Breast epithelium (tissue), 4 donors: ENCODE data around the gene ROS1. TPM values are rescaled to one million over a fixed set of nuclear protein-coding genes. Genes with fewer than 3 reads are reported as not detected.

Source experiments
- DNase-seq, 2 donors: peaks; one replicate each; pipeline ENCODE4 v3.0.0-alpha.2; 2019; ENCODE audit warnings: low spot score in 2 of 2
- H3K27ac ChIP-seq, 2 donors: fragments of 200-600 bp; sonication (generic) in 1 of 2; one replicate each; pipeline ENCODE4 v1.5.1; 2016 to 2019; ENCODE audit warnings: mild to moderate bottlenecking in 1 of 2
- H3K27me3 ChIP-seq, 2 donors: fragments of 200-600 bp; sonication (generic) in 1 of 2; one replicate each; pipeline versions ENCODE4 v1.5.1 to v1.6.0; 2017 to 2019; ENCODE audit warnings: control low read depth in 1 of 2, mild to moderate bottlenecking in 1 of 2
- H3K36me3 ChIP-seq: fragments of 200-600 bp; one replicate; pipeline ENCODE4 v1.5.1; 2019
- H3K4me1 ChIP-seq, 2 donors: fragments of 200-600 bp; sonication (generic); one replicate each; pipeline ENCODE4 v1.5.1; 2016 to 2019; ENCODE audit warnings: control low read depth in 1 of 2
- H3K4me3 ChIP-seq, 3 donors: fragments of 200-600 bp; sonication (generic); 1 replicate in 2 of 3; 2 replicates in 1 of 3; pipeline ENCODE4 v1.5.1; 2016 to 2019; ENCODE audit warnings: mild to moderate bottlenecking in 3 of 3, moderate library complexity in 2 of 3
- H3K9me3 ChIP-seq, 2 donors: fragments of 200-600 bp; sonication (generic) in 1 of 2; one replicate each; pipeline ENCODE4 v1.5.1; 2016 to 2019; ENCODE audit warnings: control low read depth in 1 of 2
- CTCF ChIP-seq, 3 donors: fragments of 450-650 bp; IDR thresholded peaks; one replicate each; pipeline ENCODE4 v1.5.1; 2016 to 2017; ENCODE audit warnings: antibody characterized with exemption in 3 of 3, mild to moderate bottlenecking in 3 of 3, moderate library complexity in 3 of 3
- POLR2A ChIP-seq: fragments of 450-650 bp; IDR thresholded peaks from one replicate; pipeline ENCODE4 v1.6.1; 2016; ENCODE audit warnings: antibody characterized with exemption, mild to moderate bottlenecking, moderate library complexity
- POLR2AphosphoS5 ChIP-seq, 3 donors: sonication (generic); formaldehyde crosslinking; IDR thresholded peaks; one replicate each; pipeline ENCODE4 v1.6.1; 2017; ENCODE audit warnings: antibody characterized with exemption in 3 of 3
- intact Hi-C: fragments of 100-400 bp; cut with DNase I; formaldehyde crosslinking; loops from one replicate; pipeline ENCODE4 v1.15.1; 2023; ENCODE audit warnings: low total_unique reads
- total RNA-seq, 3 donors: library from RNA; depleted of rRNA; stranded (reverse); fragments of >200 nt; gene quantifications; one replicate each; pipeline ENCODE4 v1.1.0, GENCODE V29; 2016

ROS1 gene
- total RNA-seq, 3 donors from 2014 or later: under 0.01 TPM; not detected in 2

- DNase-seq: no peak
- TF ChIP-seq POLR2A (no peak), CTCF (IDR thresholded peaks at IDR 0.05) (no peak), POLR2AphosphoS5 (IDR thresholded peaks at IDR 0.05) (no peak)
- intact Hi-C loops: loop anchor here (5.0 kb wide), 1 partner anchor 828 kb away; no protein-coding TSS in a partner anchor
- Histone ChIP-seq H3K4me3 (no peak overlapping the region), H3K36me3 (no peaks in the 10 kb centered on the region), H3K27ac (no peak overlapping the region), H3K4me1 (peaks cover 3 to 5% of the 10 kb centered on the region in 2 donors), H3K9me3 (no peaks in the 10 kb centered on the region), H3K27me3 (peaks cover 0 to 95% of the 10 kb centered on the region in 2 donors)
These were observed 156.8 kb downstream of the ROS1 start for GRCh38 chr6:117268924-117269323.

GRCh38 chr6:117267766-117268534, 157.8 kb downstream of the ROS1 start:
- Histone ChIP-seq H3K27ac (no peak overlapping the region), H3K4me1 (peaks cover 3 to 5% of the 10 kb centered on the region in 2 donors), H3K36me3 (no peaks in the 10 kb centered on the region), H3K9me3 (no peaks in the 10 kb centered on the region), H3K27me3 (peaks cover 0 to 100% of the 10 kb centered on the region in 2 donors), H3K4me3 (no peak overlapping the region)
- no peak for TF ChIP-seq CTCF (IDR thresholded peaks at IDR 0.05)
- no peak for TF ChIP-seq POLR2AphosphoS5 (IDR thresholded peaks at IDR 0.05)
- TF ChIP-seq POLR2A: no peak
- intact Hi-C loops: loop anchor here (5.0 kb wide), 1 partner anchor 829 kb away; no protein-coding TSS in a partner anchor
- DNase-seq: no peak

GRCh38 chr6:117267054-117267347, 158.7 kb downstream of the ROS1 start:
- TF ChIP-seq POLR2A (no peak), CTCF (IDR thresholded peaks at IDR 0.05) (no peak), POLR2AphosphoS5 (IDR thresholded peaks at IDR 0.05) (no peak)
- Histone ChIP-seq H3K4me1 (peaks cover 3 to 5% of the 10 kb centered on the region in 2 donors), H3K27ac (no peak overlapping the region), H3K36me3 (no peaks in the 10 kb centered on the region), H3K4me3 (no peak overlapping the region), H3K27me3 (peaks cover 0 to 99% of the 10 kb centered on the region in 2 donors), H3K9me3 (no peaks in the 10 kb centered on the region)
- DNase-seq: no peak
- intact Hi-C loops: loop anchor here (5.0 kb wide), 1 partner anchor 830 kb away; no protein-coding TSS in a partner anchor

- Histone ChIP-seq H3K36me3 (no peaks in the 10 kb centered on the region), H3K9me3 (no peaks in the 10 kb centered on the region), H3K27ac (no peak overlapping the region), H3K27me3 (peaks cover 0 to 99% of the 10 kb centered on the region in 2 donors), H3K4me1 (peaks cover 3 to 5% of the 10 kb centered on the region in 2 donors), H3K4me3 (peak overlapping the region; percentile 26 to 69 (median 45))
- no peak for DNase-seq
- intact Hi-C loops: loop anchor here (5.0 kb wide), 1 partner anchor 831 kb away; no protein-coding TSS in a partner anchor
- TF ChIP-seq POLR2AphosphoS5 (IDR thresholded peaks at IDR 0.05) (no peak), POLR2A (no peak), CTCF (IDR thresholded peaks at IDR 0.05) (no peak)
These were observed 159.3 kb downstream of the ROS1 start for GRCh38 chr6:117266257-117267053.
